H9 (cell line): ENCODE results near the gene ABCB6. TPM values are rescaled to one million over a fixed set of nuclear protein-coding genes. Genes with fewer than 3 reads are reported as not detected.

ENCODE experiments used
- DNase-seq: peaks from one replicate; pipeline ENCODE4 v3.0.0-alpha.2; 2017
- H2AFZ ChIP-seq: one replicate; pipeline ENCODE4 v1.6.1; 2013; ENCODE audit warnings: mild to moderate bottlenecking, low read length, control low read depth, moderate library complexity
- H2AK5ac ChIP-seq: 2 replicates; pipeline ENCODE4 v1.6.1; 2013; ENCODE audit warnings: low read length, control low read depth, mixed read lengths; ENCODE audit not compliant: insufficient read length
- H2BK120ac ChIP-seq: one replicate; pipeline ENCODE4 v1.6.1; 2013; ENCODE audit warnings: low read depth, mild to moderate bottlenecking, low read length, control low read depth, inconsistent platforms; ENCODE audit not compliant: poor library complexity, severe bottlenecking
- H2BK12ac ChIP-seq: 2 replicates; pipeline ENCODE4 v1.6.1; 2013; ENCODE audit warnings: low read length, control low read depth, mixed read lengths, low read depth; ENCODE audit not compliant: insufficient read length
- H2BK15ac ChIP-seq: 2 replicates; pipeline ENCODE4 v1.6.1; 2013; ENCODE audit warnings: low read depth, low read length, control low read depth
- H2BK20ac ChIP-seq: one replicate; pipeline ENCODE4 v1.6.1; 2013; ENCODE audit warnings: low read depth, mild to moderate bottlenecking, low read length, control low read depth, inconsistent platforms; ENCODE audit not compliant: poor library complexity, severe bottlenecking
- H2BK5ac ChIP-seq: 2 replicates; pipeline ENCODE4 v1.6.1; 2013; ENCODE audit warnings: low read length, control low read depth, mixed read lengths; ENCODE audit not compliant: insufficient read length
- H3K14ac ChIP-seq: 2 replicates; pipeline ENCODE4 v1.6.1; 2013; ENCODE audit warnings: low read length, control low read depth; ENCODE audit not compliant: insufficient read depth
- H3K18ac ChIP-seq: 2 replicates; pipeline ENCODE4 v1.6.1; 2013; ENCODE audit warnings: low read depth, mild to moderate bottlenecking, mixed read lengths, low read length, control low read depth; ENCODE audit not compliant: insufficient read length
- H3K23ac ChIP-seq: 2 replicates; pipeline ENCODE4 v1.6.1; 2013; ENCODE audit warnings: low read length, control low read depth, mixed read lengths, low read depth; ENCODE audit not compliant: insufficient read length
- H3K23me2 ChIP-seq: 2 replicates; pipeline ENCODE4 v1.6.1; 2013; ENCODE audit warnings: low read depth, mild to moderate bottlenecking, mixed read lengths, low read length, control low read depth; ENCODE audit not compliant: insufficient read length, poor library complexity, severe bottlenecking
- H3K27ac ChIP-seq: 2 replicates; pipeline ENCODE4 v1.5.1; 2013; ENCODE audit warnings: low read length, control low read depth, mixed read lengths, low read depth; ENCODE audit not compliant: insufficient read length
- H3K27me3 ChIP-seq: 2 replicates; pipeline ENCODE4 v1.6.1; 2013; ENCODE audit warnings: low read length, control low read depth, inconsistent platforms; ENCODE audit not compliant: insufficient read depth
- H3K4ac ChIP-seq: 2 replicates; pipeline ENCODE4 v1.6.1; 2013; ENCODE audit warnings: low read depth, mild to moderate bottlenecking, control low read depth, inconsistent platforms, low read length, moderate library complexity
- H3K4me1 ChIP-seq: 2 replicates; pipeline ENCODE4 v1.6.1; 2013; ENCODE audit warnings: low read length, control low read depth, inconsistent platforms; ENCODE audit not compliant: insufficient read depth
- H3K4me2 ChIP-seq: 2 replicates; pipeline ENCODE4 v1.6.1; 2013; ENCODE audit warnings: low read length, control low read depth, mixed read lengths; ENCODE audit not compliant: insufficient read length, insufficient read depth
- H3K56ac ChIP-seq: 2 replicates; pipeline ENCODE4 v1.6.1; 2013; ENCODE audit warnings: low read depth, mild to moderate bottlenecking, mixed read lengths, low read length, control low read depth; ENCODE audit not compliant: insufficient read length
- H3K79me1 ChIP-seq: 2 replicates; pipeline ENCODE4 v1.6.1; 2013; ENCODE audit warnings: low read depth, mild to moderate bottlenecking, moderate library complexity, low read length, control low read depth, inconsistent platforms; ENCODE audit not compliant: insufficient read depth, poor library complexity, severe bottlenecking
- H3K79me2 ChIP-seq: 2 replicates; pipeline ENCODE4 v1.6.1; 2013; ENCODE audit warnings: low read length, control low read depth, inconsistent platforms; ENCODE audit not compliant: insufficient read depth
- H3K9ac ChIP-seq: 2 replicates; pipeline ENCODE4 v1.6.1; 2013; ENCODE audit warnings: low read length, control low read depth, mixed read lengths; ENCODE audit not compliant: insufficient read length; ENCODE audit errors: extremely low read depth
- H3K9me3 ChIP-seq: one replicate; pipeline ENCODE4 v1.6.1; 2013; ENCODE audit warnings: low read depth, low read length, inconsistent platforms; ENCODE audit not compliant: control insufficient read depth
- H3T11ph ChIP-seq: one replicate; pipeline ENCODE4 v1.6.1; 2013; ENCODE audit warnings: mild to moderate bottlenecking, low read length, control low read depth, inconsistent platforms
- H4K20me1 ChIP-seq: one replicate; pipeline ENCODE4 v1.6.1; 2013; ENCODE audit not compliant: control insufficient read depth, insufficient read length, insufficient read depth
- H4K5ac ChIP-seq: 2 replicates; pipeline ENCODE4 v1.6.1; 2013; ENCODE audit warnings: low read depth, mild to moderate bottlenecking, mixed read lengths, low read length, control low read depth; ENCODE audit not compliant: insufficient read length
- H4K8ac ChIP-seq: replicated peaks from 2 replicates; pipeline ENCODE4 v1.6.1; 2013; ENCODE audit warnings: low read length, control low read depth, mixed read lengths, low read depth; ENCODE audit not compliant: insufficient read length
- H4K91ac ChIP-seq: 2 replicates; pipeline ENCODE4 v1.6.1; 2013; ENCODE audit warnings: low read depth, mild to moderate bottlenecking, moderate library complexity, mixed read lengths, low read length, control low read depth; ENCODE audit not compliant: insufficient read length
- H3K27ac Mint-ChIP-seq, 3 experiments: 2 replicates in 2 of 3; 3 replicates in 1 of 3; pipeline ENCODE4 v1.8.0; 2020 to 2021; ENCODE audit warnings: mixed read lengths in 3 of 3, mild to moderate bottlenecking in 1 of 3, moderate library complexity in 1 of 3
- H3K27me3 Mint-ChIP-seq: 2 replicates; pipeline ENCODE4 v1.8.0; 2021; ENCODE audit warnings: low read depth, mild to moderate bottlenecking, moderate library complexity, mixed read lengths
- H3K36me3 Mint-ChIP-seq, 3 experiments: 2 replicates in 2 of 3; 3 replicates in 1 of 3; pipeline ENCODE4 v1.8.0; 2020 to 2021; ENCODE audit warnings: low read depth in 3 of 3, mixed read lengths in 3 of 3; ENCODE audit not compliant: insufficient read depth in 1 of 3
- H3K4me1 Mint-ChIP-seq, 2 experiments: 2 replicates each; pipeline ENCODE4 v1.8.0; 2020; ENCODE audit warnings: mixed read lengths in 2 of 2
- H3K4me3 Mint-ChIP-seq, 2 experiments: 2 replicates in 1 of 2; 3 replicates in 1 of 2; pipeline ENCODE4 v1.8.0; 2020 to 2021; ENCODE audit warnings: mild to moderate bottlenecking in 2 of 2, mixed read lengths in 2 of 2, moderate library complexity in 1 of 2
- H3K9me3 Mint-ChIP-seq, 2 experiments: 2 replicates in 1 of 2; 3 replicates in 1 of 2; pipeline ENCODE4 v1.8.0; 2020; ENCODE audit warnings: mild to moderate bottlenecking in 2 of 2, mixed read lengths in 2 of 2, moderate library complexity in 1 of 2
- whole genome bisulfite sequencing: extraction: QIAGEN DNeasy Blood & Tissue Kit; methylation state at CpG from one replicate; pipeline ENCODE4 v1.1.7; 2013; ENCODE audit warnings: missing lambda C conversion rate, low lambda C conversion rate, mixed read lengths; ENCODE audit not compliant: insufficient read length; ENCODE audit errors: extremely low coverage; 5-methylcytosine and 5-hydroxymethylcytosine counted together
- total RNA-seq: library from RNA; stranded (reverse); gene quantifications from 2 replicates; pipeline ENCODE4 v1.2.1, GENCODE V29; 2021
- TF ChIP-seq, protein P1 (sequence below): fragments of 200-600 bp; sonication (generic); conservative IDR thresholded peaks from 3 replicates; pipeline ENCODE4 v1.8.0; 2021; ENCODE audit warnings: antibody characterized with exemption, mild to moderate bottlenecking

ABCB6 gene
- total RNA-seq, 1 experiment from 2014 or later = 46.4 TPM

GRCh38 chr2:219186754-219187456 lies 31.9 kb downstream of the ABCB6 start:
- DNase-seq = no peak
- no peak overlapping the region for H3K27ac ChIP-seq
- H2BK120ac ChIP-seq = no peak overlapping the region
- peak overlapping the region; percentile 4 for H3K9ac ChIP-seq
- no peak overlapping the region for H3K18ac ChIP-seq
- no peak overlapping the region for H2BK20ac ChIP-seq
- H3K14ac ChIP-seq = no peak overlapping the region
- H4K20me1 ChIP-seq = no peaks in the 10 kb centered on the region
- H2BK15ac ChIP-seq = no peak overlapping the region
- TF ChIP-seq, protein P1, sequence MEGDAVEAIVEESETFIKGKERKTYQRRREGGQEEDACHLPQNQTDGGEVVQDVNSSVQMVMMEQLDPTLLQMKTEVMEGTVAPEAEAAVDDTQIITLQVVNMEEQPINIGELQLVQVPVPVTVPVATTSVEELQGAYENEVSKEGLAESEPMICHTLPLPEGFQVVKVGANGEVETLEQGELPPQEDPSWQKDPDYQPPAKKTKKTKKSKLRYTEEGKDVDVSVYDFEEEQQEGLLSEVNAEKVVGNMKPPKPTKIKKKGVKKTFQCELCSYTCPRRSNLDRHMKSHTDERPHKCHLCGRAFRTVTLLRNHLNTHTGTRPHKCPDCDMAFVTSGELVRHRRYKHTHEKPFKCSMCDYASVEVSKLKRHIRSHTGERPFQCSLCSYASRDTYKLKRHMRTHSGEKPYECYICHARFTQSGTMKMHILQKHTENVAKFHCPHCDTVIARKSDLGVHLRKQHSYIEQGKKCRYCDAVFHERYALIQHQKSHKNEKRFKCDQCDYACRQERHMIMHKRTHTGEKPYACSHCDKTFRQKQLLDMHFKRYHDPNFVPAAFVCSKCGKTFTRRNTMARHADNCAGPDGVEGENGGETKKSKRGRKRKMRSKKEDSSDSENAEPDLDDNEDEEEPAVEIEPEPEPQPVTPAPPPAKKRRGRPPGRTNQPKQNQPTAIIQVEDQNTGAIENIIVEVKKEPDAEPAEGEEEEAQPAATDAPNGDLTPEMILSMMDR = no peak
- H3K9me3 ChIP-seq = no peaks in the 10 kb centered on the region
- no peak overlapping the region for H4K8ac ChIP-seq
- Mint-ChIP-seq H3K36me3 (peaks cover 4 to 20% (median 14%) of the 10 kb centered on the region in 3 experiments), H3K27me3 (no peaks in the 10 kb centered on the region), H3K27ac (no peak overlapping the region; a peak in 1 of 7 replicates), H3K4me1 (no peaks in the 10 kb centered on the region), H3K9me3 (no peaks in the 10 kb centered on the region; a peak in 1 of 5 replicates), H3K4me3 (no peak overlapping the region)
- H3K27me3 ChIP-seq = no peaks in the 10 kb centered on the region
- no CpG with 5 or more reads among the region's 7 CpGs for WGBS
- H3K4me2 ChIP-seq = no peak overlapping the region
- no peak overlapping the region for H2AK5ac ChIP-seq
- H2BK12ac ChIP-seq = no peak overlapping the region
- no peak overlapping the region for H3K56ac ChIP-seq
- no peaks in the 10 kb centered on the region for H3K4me1 ChIP-seq
- no peak overlapping the region for H3K23ac ChIP-seq
- H3K79me1 ChIP-seq = no peaks in the 10 kb centered on the region
- no peak overlapping the region for H3K4ac ChIP-seq
- H3K79me2 ChIP-seq = no peaks in the 10 kb centered on the region
- H4K5ac ChIP-seq = no peak overlapping the region
- no peak overlapping the region for H4K91ac ChIP-seq
- H2BK5ac ChIP-seq = no peak overlapping the region
- no peaks in the 10 kb centered on the region for H3K23me2 ChIP-seq
- no peak overlapping the region for H2AFZ ChIP-seq
- no peak overlapping the region for H3T11ph ChIP-seq
